ENCODE measurements around the gene CSTF1. TPM values are rescaled to one million over a fixed set of nuclear protein-coding genes. Genes with fewer than 3 reads are reported as not detected.

Gene CSTF1
- total and polyA plus RNA-seq, 2 of the 4 experiments (the other 2 are of a cell fraction) = 48.8 to 105 TPM

DNA sequence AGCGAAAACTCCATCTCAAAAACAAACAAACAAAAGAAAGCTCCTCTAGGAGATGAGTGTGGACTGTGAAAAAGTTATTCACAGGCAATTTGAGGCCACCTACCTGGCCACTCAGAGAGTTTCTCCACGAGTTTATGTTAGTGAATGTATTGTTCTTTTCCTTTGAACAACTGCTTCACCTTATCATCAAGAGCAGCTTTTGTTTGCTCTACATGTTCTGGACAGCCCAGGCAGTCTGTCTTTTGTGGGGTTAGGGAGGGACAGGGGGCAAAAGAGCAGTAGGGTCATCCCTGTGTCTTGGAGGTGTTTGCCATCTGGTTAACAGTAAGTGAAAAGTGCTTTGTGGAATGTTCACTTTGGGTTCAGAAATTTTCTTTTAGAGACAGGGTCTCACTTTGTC, 27.6 kb downstream of the CSTF1 start:
- dilution Hi-C loops (cut with HindIII; ENCODE audit: low sequenced_read_pairs, unreplicated experiment) = no loop called here
- no peak overlapping the region for H3K56ac ChIP-seq (ENCODE audit: extremely low read depth, insufficient read depth, low read length)
- H3K9ac ChIP-seq (ENCODE audit: low read depth, low read length) = no peak overlapping the region
- H2AK9ac ChIP-seq (replicated peaks; ENCODE audit: low read depth, low read length, poor library complexity) = peak overlapping the region; percentile 76
- no peaks in the 10 kb centered on the region for H4K20me1 ChIP-seq (ENCODE audit: insufficient read depth, low read length)
- no peaks in the 10 kb centered on the region for H3K9me3 ChIP-seq (ENCODE audit: control insufficient read depth, insufficient read depth, low read length)
- peak overlapping the region; percentile 85; the same call in 1 of the 2 replicates for H4K91ac ChIP-seq (ENCODE audit: insufficient read depth, low read depth, low read length)
- DNase-seq = no peak
- H3K14ac ChIP-seq (replicated peaks; ENCODE audit: low read depth, low read length) = peak overlapping the region; percentile 88
- H2BK15ac ChIP-seq (ENCODE audit: low read depth, low read length) = peak overlapping the region; percentile 94
- BruUV-seq (replicated peaks) = no TSS peak
- H3K27me3 ChIP-seq (ENCODE audit: control insufficient read depth, insufficient read depth, low read length) = no peaks in the 10 kb centered on the region
- H2AK5ac ChIP-seq (ENCODE audit: low read depth, low read length) = peak overlapping the region; percentile 99
- H3K4me3 ChIP-seq (ENCODE audit: insufficient read depth, low read depth, low read length) = no peak overlapping the region
- peak overlapping the region; percentile 91; the same call in 1 of the 2 replicates for H3K18ac ChIP-seq (ENCODE audit: low read depth, low read length)
- TF ChIP-seq SMC3 (IDR thresholded peaks at IDR 0.05; ENCODE audit: low read depth, low read length) = no peak
- TF ChIP-seq MAZ (IDR thresholded peaks at IDR 0.05; ENCODE audit: borderline replicate concordance, low read depth, low read length) = no peak
- no peak for TF ChIP-seq FOS (IDR thresholded peaks at IDR 0.05; ENCODE audit: low read depth, low read length)
- TF ChIP-seq RAD21 (IDR thresholded peaks at IDR 0.05; ENCODE audit: low read length) = no peak
- no peak for TF ChIP-seq POLR2A (IDR thresholded peaks at IDR 0.05; ENCODE audit: low read depth, low read length)
- TF ChIP-seq RCOR1 (IDR thresholded peaks at IDR 0.05; ENCODE audit: insufficient replicate concordance, low read length) = no peak
- no peak for TF ChIP-seq CEBPB (IDR thresholded peaks at IDR 0.05; ENCODE audit: low read depth, low read length)
- TF ChIP-seq, protein P1, sequence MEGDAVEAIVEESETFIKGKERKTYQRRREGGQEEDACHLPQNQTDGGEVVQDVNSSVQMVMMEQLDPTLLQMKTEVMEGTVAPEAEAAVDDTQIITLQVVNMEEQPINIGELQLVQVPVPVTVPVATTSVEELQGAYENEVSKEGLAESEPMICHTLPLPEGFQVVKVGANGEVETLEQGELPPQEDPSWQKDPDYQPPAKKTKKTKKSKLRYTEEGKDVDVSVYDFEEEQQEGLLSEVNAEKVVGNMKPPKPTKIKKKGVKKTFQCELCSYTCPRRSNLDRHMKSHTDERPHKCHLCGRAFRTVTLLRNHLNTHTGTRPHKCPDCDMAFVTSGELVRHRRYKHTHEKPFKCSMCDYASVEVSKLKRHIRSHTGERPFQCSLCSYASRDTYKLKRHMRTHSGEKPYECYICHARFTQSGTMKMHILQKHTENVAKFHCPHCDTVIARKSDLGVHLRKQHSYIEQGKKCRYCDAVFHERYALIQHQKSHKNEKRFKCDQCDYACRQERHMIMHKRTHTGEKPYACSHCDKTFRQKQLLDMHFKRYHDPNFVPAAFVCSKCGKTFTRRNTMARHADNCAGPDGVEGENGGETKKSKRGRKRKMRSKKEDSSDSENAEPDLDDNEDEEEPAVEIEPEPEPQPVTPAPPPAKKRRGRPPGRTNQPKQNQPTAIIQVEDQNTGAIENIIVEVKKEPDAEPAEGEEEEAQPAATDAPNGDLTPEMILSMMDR (conservative IDR thresholded peaks at IDR 0.05; ENCODE audit: low read depth, low read length) = no peak
- no peak for TF ChIP-seq NFE2L2 (IDR thresholded peaks at IDR 0.05; ENCODE audit: low read depth, low read length)
- no peak for TF ChIP-seq MAFK (IDR thresholded peaks at IDR 0.05; ENCODE audit: low read depth, low read length)
- POLR2A ChIA-PET (ENCODE audit: unreplicated experiment) = no interaction called here
- H2BK20ac ChIP-seq (ENCODE audit: low read depth, low read length) = peak overlapping the region; percentile 93
- H3K9me1 ChIP-seq (ENCODE audit: insufficient read depth, low read length) = peaks cover 38% of the 10 kb centered on the region
- H2AFZ ChIP-seq (replicated peaks; ENCODE audit: low read length, poor library complexity) = no peak overlapping the region
- no peak for ATAC-seq (ENCODE audit: low read depth)
- CTCF ChIA-PET = interaction anchor here (0.6 kb wide), 1 partner anchor 460 kb away, joined by 3 read pairs; no protein-coding TSS in a partner anchor
- peaks cover 33 to 70% of the 10 kb centered on the region in 2 experiments for H3K79me1 ChIP-seq (ENCODE audit: low read depth in 1 of 2, low read length in 2 of 2)
- no peak overlapping the region for H3K4me2 ChIP-seq (ENCODE audit: low read depth, low read length)
- in situ Hi-C loops (cut with MboI; ENCODE audit: low sequenced_read_pairs) = no loop called here
- peak overlapping the region; percentile 99 for H2BK120ac ChIP-seq (ENCODE audit: low read depth, low read length)
- H3K27ac ChIP-seq (ENCODE audit: insufficient read depth, low read length) = peak overlapping the region; percentile 68; the same call in 1 of the 2 replicates
- peak overlapping the region; percentile 92 for H4K5ac ChIP-seq (ENCODE audit: low read depth, low read length)
- H3K23ac ChIP-seq (ENCODE audit: low read depth, low read length) = no peak overlapping the region
- H3K4ac ChIP-seq (ENCODE audit: low read depth, low read length) = peak overlapping the region; percentile 97
- WGBS, 2 experiments (ENCODE audit: extremely low coverage in 2 of 2, insufficient read length in 1 of 2) = no CpG with 5 or more reads among the region's 2 CpGs
- H3K4me1 ChIP-seq (ENCODE audit: control insufficient read depth, insufficient read depth, low read length) = peaks cover 45% of the 10 kb centered on the region
- intact Hi-C loops (cut with micrococcal nuclease) = no loop called here
- H4K8ac ChIP-seq (ENCODE audit: low read depth in 2 of 2, low read length in 2 of 2) = peak overlapping the region; percentile 83 to 88
- H2BK5ac ChIP-seq (ENCODE audit: low read depth, low read length, poor library complexity, severe bottlenecking) = peak overlapping the region; percentile 93
- H3K36me3 ChIP-seq (ENCODE audit: control insufficient read depth, insufficient read depth, low read length) = peaks cover 25% of the 10 kb centered on the region
